Upper lobe of right lung (tissue), 1 donor: ENCODE data around the gene TAX1BP3. TPM values are rescaled to one million over a fixed set of nuclear protein-coding genes. Genes with fewer than 3 reads are reported as not detected.

Experiments used
- ATAC-seq: fragments of 200-7000 bp; cut with Tn5 transposase; one replicate; pipeline ENCODE4 v1.9.1; 2020; ENCODE audit warnings: mild to moderate bottlenecking, moderate library complexity
- DNase-seq: peaks from one replicate; pipeline ENCODE4 v3.0.0-alpha.2; 2020
- H3K27ac ChIP-seq: fragments of 200-600 bp; one replicate; pipeline ENCODE4 v1.8.0; 2022
- H3K27me3 ChIP-seq: fragments of 200-600 bp; one replicate; pipeline ENCODE4 v1.8.0; 2022; ENCODE audit warnings: mild to moderate bottlenecking
- H3K36me3 ChIP-seq: fragments of 200-600 bp; one replicate; pipeline ENCODE4 v1.8.0; 2022
- H3K4me1 ChIP-seq: fragments of 200-600 bp; one replicate; pipeline ENCODE4 v1.8.0; 2022
- H3K4me3 ChIP-seq: fragments of 200-600 bp; one replicate; pipeline ENCODE4 v1.8.0; 2022; ENCODE audit warnings: mild to moderate bottlenecking
- H3K9me3 ChIP-seq: fragments of 200-600 bp; one replicate; pipeline ENCODE4 v1.8.0; 2022
- intact Hi-C: fragments of 100-400 bp; cut with DNase I; formaldehyde crosslinking; loops from one replicate; pipeline ENCODE4 v1.11.0; 2022
- total RNA-seq: library from RNA; stranded (reverse); fragmentation: NEBNext Ultra II Directional; extraction: Animal tissue kit (Norgen Biotek cat#: 25700); gene quantifications from one replicate; pipeline ENCODE4 v1.2.1, GENCODE V29; 2021
- TF ChIP-seq, protein P1 (sequence below): fragments of 200-600 bp; IDR thresholded peaks from one replicate; pipeline ENCODE4 v1.8.0; 2022; ENCODE audit warnings: antibody characterized with exemption
- donor health status: DM: no; HTN: yes; CAD: no; lungs with severe emphysema.

The TAX1BP3 gene
- total RNA-seq, 1 donor from 2014 or later = 108 TPM

- Histone ChIP-seq H3K4me1 (peaks cover 7% of the 10 kb centered on the region), H3K9me3 (no peaks in the 10 kb centered on the region), H3K36me3 (no peaks in the 10 kb centered on the region), H3K27ac (no peak overlapping the region), H3K4me3 (no peak overlapping the region), H3K27me3 (peaks cover 44% of the 10 kb centered on the region)
- intact Hi-C loops = no loop called here
- DNase-seq = no peak
- peak; percentile 8 for ATAC-seq
- TF ChIP-seq, protein P1, sequence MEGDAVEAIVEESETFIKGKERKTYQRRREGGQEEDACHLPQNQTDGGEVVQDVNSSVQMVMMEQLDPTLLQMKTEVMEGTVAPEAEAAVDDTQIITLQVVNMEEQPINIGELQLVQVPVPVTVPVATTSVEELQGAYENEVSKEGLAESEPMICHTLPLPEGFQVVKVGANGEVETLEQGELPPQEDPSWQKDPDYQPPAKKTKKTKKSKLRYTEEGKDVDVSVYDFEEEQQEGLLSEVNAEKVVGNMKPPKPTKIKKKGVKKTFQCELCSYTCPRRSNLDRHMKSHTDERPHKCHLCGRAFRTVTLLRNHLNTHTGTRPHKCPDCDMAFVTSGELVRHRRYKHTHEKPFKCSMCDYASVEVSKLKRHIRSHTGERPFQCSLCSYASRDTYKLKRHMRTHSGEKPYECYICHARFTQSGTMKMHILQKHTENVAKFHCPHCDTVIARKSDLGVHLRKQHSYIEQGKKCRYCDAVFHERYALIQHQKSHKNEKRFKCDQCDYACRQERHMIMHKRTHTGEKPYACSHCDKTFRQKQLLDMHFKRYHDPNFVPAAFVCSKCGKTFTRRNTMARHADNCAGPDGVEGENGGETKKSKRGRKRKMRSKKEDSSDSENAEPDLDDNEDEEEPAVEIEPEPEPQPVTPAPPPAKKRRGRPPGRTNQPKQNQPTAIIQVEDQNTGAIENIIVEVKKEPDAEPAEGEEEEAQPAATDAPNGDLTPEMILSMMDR = no peak
Measured at GRCh38 chr17:3690094-3690715, 21.8 kb upstream of the TAX1BP3 start.

DNA sequence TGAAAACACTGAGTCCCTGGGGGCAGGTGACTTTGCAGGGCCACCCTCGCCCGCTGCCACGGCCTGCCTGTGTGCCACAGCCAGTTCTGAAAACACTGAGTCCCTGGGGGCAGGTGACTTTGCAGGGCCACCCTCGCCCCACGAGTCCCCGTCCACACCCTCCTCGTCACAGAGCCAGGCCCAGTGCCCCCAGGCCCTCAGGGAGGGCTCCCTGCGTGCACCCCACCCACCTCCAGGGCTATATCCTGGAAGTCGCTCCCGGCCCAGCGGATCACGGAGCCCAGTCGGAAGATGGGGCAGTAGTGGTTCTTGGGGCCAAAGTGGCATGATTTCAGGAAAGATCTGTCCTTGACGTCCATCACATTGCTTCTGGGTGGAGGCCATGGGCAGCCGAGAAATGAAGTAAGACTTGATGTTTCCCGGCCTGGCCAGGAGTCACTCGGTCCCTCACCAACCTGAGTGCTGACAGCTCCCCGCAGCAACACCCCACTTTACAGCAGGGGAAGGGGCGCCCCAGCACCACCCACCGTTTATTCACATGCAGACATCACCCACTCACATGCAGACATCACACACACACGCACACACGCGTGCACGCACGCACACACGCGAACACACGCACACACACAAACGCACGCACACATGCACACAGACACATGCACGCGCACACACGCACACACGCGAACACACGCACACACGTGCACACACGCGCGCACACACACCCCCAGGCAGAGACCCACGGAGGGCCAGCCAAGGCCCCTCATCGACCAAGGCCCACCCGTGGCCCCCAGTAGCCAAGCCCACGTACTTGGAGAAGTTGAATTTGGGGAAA is 21.1 kb upstream of the TAX1BP3 start:
- Histone ChIP-seq H3K9me3 (no peaks in the 10 kb centered on the region), H3K27me3 (peaks cover 42% of the 10 kb centered on the region), H3K27ac (no peak overlapping the region), H3K36me3 (no peaks in the 10 kb centered on the region), H3K4me1 (no peaks in the 10 kb centered on the region), H3K4me3 (no peak overlapping the region)
- ATAC-seq = peak; percentile 27
- no peak for DNase-seq
- TF ChIP-seq, protein P1 = no peak
- intact Hi-C loops = no loop called here

DNA sequence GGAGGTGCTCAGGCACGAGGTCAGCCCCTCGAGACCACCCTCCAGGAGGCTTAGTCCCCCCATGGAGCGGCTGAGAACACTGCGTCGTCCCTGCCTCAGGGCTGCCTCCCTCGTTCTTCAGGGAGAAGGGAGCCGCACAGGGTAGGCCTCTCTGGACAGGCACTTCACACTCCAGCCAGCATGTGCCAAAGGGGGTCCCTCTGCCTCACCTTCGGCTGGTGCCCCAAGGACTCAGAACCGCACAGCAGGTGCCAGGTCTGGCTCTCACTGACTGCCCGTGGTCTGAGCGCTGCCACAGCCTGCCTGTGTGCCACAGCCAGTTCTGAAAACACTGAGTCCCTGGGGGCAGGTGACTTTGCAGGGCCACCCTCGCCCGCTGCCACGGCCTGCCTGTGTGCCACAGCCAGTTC is 20.5 kb upstream of the TAX1BP3 start:
- H3K4me3 ChIP-seq = no peak overlapping the region
- intact Hi-C loops = no loop called here
- peaks cover 47% of the 10 kb centered on the region for H3K27me3 ChIP-seq
- H3K4me1 ChIP-seq = no peaks in the 10 kb centered on the region
- ATAC-seq (peak; percentile 11), DNase-seq (no peak)
- no peak overlapping the region for H3K27ac ChIP-seq
- TF ChIP-seq, protein P1 = no peak
- no peaks in the 10 kb centered on the region for H3K9me3 ChIP-seq
- no peaks in the 10 kb centered on the region for H3K36me3 ChIP-seq

- TF ChIP-seq, protein P1 = no peak
- Histone ChIP-seq H3K4me1 (no peaks in the 10 kb centered on the region), H3K4me3 (no peak overlapping the region), H3K36me3 (no peaks in the 10 kb centered on the region), H3K27me3 (peaks cover 42% of the 10 kb centered on the region), H3K9me3 (no peaks in the 10 kb centered on the region), H3K27ac (no peak overlapping the region)
- intact Hi-C loops = no loop called here
- no peak for ATAC-seq
- no peak for DNase-seq
Measured at GRCh38 chr17:3688027-3688553, 19.7 kb upstream of the TAX1BP3 start.

GRCh38 chr17:3685174-3685573 is 16.8 kb upstream of the TAX1BP3 start:
- Histone ChIP-seq H3K27me3 (peaks cover 31% of the 10 kb centered on the region), H3K36me3 (no peaks in the 10 kb centered on the region), H3K4me3 (no peak overlapping the region), H3K9me3 (no peaks in the 10 kb centered on the region), H3K4me1 (no peaks in the 10 kb centered on the region), H3K27ac (no peak overlapping the region)
- intact Hi-C loops = no loop called here
- TF ChIP-seq, protein P1 = no peak
- ATAC-seq (no peak), DNase-seq (no peak)
